Measurements from ENCODE around the gene MARCHF10.

Gene MARCHF10

DNA sequence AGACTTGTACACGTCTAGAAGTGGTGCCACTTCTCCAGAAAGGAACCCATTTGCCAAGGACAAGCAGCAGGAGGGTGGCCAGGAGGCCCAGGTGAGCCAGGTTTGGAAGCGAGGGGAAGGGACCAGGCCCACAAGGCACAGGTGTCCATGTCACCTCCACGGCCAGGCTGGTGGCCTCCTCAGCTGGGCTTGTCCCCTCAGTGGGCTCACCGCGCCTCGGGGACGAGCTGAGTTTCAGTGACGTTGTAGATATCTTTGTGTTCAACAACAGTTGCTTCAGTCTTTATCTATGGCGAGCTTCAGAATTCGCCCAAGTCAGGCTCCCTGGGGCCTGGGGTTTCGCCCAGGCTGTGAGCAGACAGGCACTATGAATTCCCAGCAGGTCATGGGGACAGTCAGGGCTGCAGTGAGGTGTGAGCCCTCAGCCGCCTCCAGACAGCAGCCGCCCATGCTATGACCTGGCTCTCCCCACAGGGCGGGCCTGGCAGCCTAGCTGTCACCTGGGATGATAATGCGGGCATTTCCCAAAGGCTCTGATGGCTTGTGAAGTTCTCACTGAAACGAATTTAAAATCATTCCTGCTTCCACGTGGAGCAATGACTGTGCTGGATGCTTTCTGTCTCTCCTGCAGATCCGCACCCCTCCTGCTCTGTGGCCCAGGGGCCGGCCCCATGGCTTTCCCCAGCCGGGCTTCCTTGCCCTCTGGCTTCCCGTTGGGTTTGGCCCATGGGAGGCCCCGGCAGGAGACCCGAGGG, 91.1 kb downstream of the MARCHF10 start:
- Histone ChIP-seq H3K9ac (ENCODE audit: low read depth, low read length) (no peak overlapping the region), H3K4me1 (ENCODE audit: insufficient read depth, low read length) (peaks cover 7% of the 10 kb centered on the region), H3K9me3 (ENCODE audit: control insufficient read depth, insufficient read depth, low read length) (no peaks in the 10 kb centered on the region)

DNA sequence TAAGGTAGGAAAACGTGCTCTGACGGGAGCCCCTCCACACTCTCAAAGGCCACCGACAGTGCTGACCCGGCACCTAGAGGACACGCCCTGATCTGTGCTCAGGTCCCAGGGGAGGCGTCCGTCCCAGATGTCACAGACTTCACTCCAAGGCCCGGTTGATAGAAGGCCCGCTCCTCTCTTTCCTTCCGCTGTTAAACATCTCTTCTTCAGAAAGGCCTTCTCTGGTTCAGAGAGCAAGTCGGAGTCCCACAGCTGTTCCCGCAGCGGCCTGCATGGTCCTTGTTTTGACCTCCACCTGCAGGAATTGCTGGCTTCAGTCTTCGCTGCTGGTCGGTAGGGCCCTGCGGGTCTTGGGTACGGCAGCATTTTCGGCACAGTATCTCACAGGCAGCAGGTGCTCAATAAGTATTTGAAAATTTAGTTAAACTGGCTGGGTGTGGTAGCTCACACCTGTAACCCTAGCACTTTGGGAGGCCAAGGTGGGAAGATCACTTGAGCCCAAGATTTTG, 92.2 kb downstream of the MARCHF10 start:
- peaks cover 7% of the 10 kb centered on the region for H3K4me1 ChIP-seq (ENCODE audit: insufficient read depth, low read length)
- H3K9ac ChIP-seq (ENCODE audit: low read depth, low read length), result no peak overlapping the region
- H3K36me3 ChIP-seq (ENCODE audit: insufficient read depth, low read length), result no peaks in the 10 kb centered on the region
- no peaks in the 10 kb centered on the region for H3K9me3 ChIP-seq (ENCODE audit: control insufficient read depth, insufficient read depth, low read length)

More for the DNA sequence above, 91.1 kb downstream of the MARCHF10 start:
- no peaks in the 10 kb centered on the region for H3K36me3 ChIP-seq (ENCODE audit: insufficient read depth, low read length)

GRCh38 chr17:62714016-62714777, 93.9 kb downstream of the MARCHF10 start:
- Histone ChIP-seq H3K4me1 (ENCODE audit: insufficient read depth, low read length) (no peaks in the 10 kb centered on the region), H3K9ac (ENCODE audit: low read depth, low read length) (no peak overlapping the region)

GRCh38 chr17:62713086-62713881, 94.8 kb downstream of the MARCHF10 start:
- Histone ChIP-seq H3K36me3 (ENCODE audit: insufficient read depth, low read length) (no peaks in the 10 kb centered on the region), H3K4me1 (ENCODE audit: insufficient read depth, low read length) (no peaks in the 10 kb centered on the region), H3K9me3 (ENCODE audit: control insufficient read depth, insufficient read depth, low read length) (peaks cover 8% of the 10 kb centered on the region; the same call in 1 of the 2 replicates), H3K9ac (ENCODE audit: low read depth, low read length) (no peak overlapping the region)

More at GRCh38 chr17:62714016-62714777, 93.9 kb downstream of the MARCHF10 start:
- Histone ChIP-seq H3K9me3 (ENCODE audit: control insufficient read depth, insufficient read depth, low read length) (no peaks in the 10 kb centered on the region), H3K36me3 (ENCODE audit: insufficient read depth, low read length) (no peaks in the 10 kb centered on the region)

DNA sequence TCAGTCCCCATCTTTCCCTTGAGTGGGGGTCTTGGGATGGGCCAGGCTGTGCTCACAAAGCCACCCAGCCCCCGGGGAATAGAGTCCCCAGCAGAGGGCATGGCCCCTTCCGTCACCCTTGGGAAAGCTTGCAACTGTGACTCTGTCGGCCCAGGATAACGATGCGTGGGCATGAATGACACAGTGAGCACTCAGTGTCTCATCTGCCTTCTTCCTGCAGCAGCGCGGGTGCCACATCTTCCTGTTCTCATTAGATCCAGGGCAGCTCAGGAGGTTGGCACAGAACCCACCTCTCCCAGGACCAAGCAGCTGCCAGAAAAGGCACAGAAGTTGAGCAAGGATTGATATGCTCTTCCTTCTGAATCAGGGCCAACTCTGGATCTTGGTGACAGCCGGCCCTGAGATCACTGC, 95.9 kb downstream of the MARCHF10 start:
- Histone ChIP-seq H3K36me3 (ENCODE audit: insufficient read depth, low read length) (no peaks in the 10 kb centered on the region), H3K4me1 (ENCODE audit: insufficient read depth, low read length) (no peaks in the 10 kb centered on the region), H3K9me3 (ENCODE audit: control insufficient read depth, insufficient read depth, low read length) (peaks cover 10% of the 10 kb centered on the region; the same call in 1 of the 2 replicates), H3K9ac (ENCODE audit: low read depth, low read length) (no peak overlapping the region)

DNA sequence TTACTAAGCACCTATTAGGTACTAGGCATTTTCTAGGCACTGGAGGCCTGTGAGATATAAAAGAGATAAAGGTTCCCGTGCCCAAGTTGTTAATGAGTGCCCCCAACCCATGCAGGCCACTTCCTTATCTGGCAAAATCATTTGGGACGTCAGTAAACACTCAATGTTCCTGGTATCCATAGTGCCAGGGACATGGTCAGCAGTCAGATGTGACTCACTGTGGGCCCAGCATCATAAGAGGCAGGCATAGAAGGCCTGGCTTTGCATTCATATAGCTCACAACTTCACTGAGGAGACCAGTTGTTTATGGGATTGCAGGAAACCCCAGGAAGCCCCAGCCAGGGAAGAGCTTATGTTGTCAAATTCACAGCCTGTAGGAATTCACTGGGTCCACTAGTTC, 99.5 kb downstream of the MARCHF10 start:
- Histone ChIP-seq H3K4me1 (ENCODE audit: insufficient read depth, low read length) (peaks cover 8% of the 10 kb centered on the region), H3K9ac (ENCODE audit: low read depth, low read length) (no peak overlapping the region), H3K9me3 (ENCODE audit: control insufficient read depth, insufficient read depth, low read length) (peaks cover 10% of the 10 kb centered on the region; the same call in 1 of the 2 replicates), H3K36me3 (ENCODE audit: insufficient read depth, low read length) (no peaks in the 10 kb centered on the region)

- H3K4me1 ChIP-seq (ENCODE audit: insufficient read depth, low read length), result peaks cover 12% of the 10 kb centered on the region
- H3K9ac ChIP-seq (ENCODE audit: low read depth, low read length), result no peak overlapping the region
- no peaks in the 10 kb centered on the region for H3K36me3 ChIP-seq (ENCODE audit: insufficient read depth, low read length)
- peaks cover 10% of the 10 kb centered on the region; the same call in 1 of the 2 replicates for H3K9me3 ChIP-seq (ENCODE audit: control insufficient read depth, insufficient read depth, low read length)
Measured at GRCh38 chr17:62707425-62707739, 100.7 kb downstream of the MARCHF10 start.

DNA sequence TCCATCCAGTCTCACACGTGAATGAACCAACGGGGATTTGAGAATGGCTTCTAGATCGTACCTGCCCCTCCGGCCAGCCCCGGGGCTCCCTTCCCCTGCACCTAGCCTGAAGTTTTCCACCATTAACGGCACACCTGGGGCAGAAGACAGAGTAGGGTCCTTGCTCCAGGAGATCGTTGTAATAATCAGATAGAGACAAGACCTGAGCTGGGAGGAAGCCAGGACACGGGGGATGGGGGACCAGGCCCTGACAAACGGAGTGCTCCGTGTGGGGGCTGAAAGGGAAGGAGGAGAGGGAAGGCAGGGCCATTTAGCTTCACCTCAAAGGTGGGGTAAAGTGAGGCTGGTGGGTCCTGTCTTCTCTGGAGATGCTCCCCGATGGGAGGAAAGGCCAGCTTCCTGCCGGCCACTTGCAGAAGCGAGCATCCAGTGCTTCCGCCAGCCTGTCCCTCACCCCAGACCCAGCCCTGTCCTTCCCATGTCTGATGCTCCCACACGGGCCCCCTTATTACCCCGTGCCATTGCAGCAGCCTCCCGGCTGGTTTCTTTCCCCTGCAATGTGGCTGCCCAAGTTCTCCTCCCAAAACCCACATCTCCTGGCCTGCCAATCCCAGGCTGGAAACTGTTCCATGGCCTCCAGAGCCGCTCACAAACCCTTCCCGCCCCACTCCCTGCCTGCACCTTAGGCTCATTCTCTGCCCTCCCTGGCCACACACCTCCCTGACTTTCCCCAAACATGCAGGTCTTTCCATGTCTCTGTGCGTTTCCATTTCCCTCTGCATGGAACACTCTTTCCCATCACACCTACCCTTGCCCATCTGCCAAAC, 101.3 kb downstream of the MARCHF10 start:
- 0 out of 2 replicates have a peak overlapping the region, but pooled peaks have one; percentile 78 for H3K9ac ChIP-seq (ENCODE audit: low read depth, low read length)
- peaks cover 10% of the 10 kb centered on the region; the same call in 1 of the 2 replicates for H3K9me3 ChIP-seq (ENCODE audit: control insufficient read depth, insufficient read depth, low read length)
- H3K4me1 ChIP-seq (ENCODE audit: insufficient read depth, low read length), result peaks cover 12% of the 10 kb centered on the region
- H3K36me3 ChIP-seq (ENCODE audit: insufficient read depth, low read length), result no peaks in the 10 kb centered on the region

GRCh38 chr17:62705778-62706597, 102.1 kb downstream of the MARCHF10 start:
- H3K36me3 ChIP-seq (ENCODE audit: insufficient read depth, low read length), result no peaks in the 10 kb centered on the region
- peaks cover 12% of the 10 kb centered on the region for H3K4me1 ChIP-seq (ENCODE audit: insufficient read depth, low read length)
- H3K9me3 ChIP-seq (ENCODE audit: control insufficient read depth, insufficient read depth, low read length), result peaks cover 10% of the 10 kb centered on the region; the same call in 1 of the 2 replicates
- peak overlapping the region; percentile 78 for H3K9ac ChIP-seq (ENCODE audit: low read depth, low read length)

DNA sequence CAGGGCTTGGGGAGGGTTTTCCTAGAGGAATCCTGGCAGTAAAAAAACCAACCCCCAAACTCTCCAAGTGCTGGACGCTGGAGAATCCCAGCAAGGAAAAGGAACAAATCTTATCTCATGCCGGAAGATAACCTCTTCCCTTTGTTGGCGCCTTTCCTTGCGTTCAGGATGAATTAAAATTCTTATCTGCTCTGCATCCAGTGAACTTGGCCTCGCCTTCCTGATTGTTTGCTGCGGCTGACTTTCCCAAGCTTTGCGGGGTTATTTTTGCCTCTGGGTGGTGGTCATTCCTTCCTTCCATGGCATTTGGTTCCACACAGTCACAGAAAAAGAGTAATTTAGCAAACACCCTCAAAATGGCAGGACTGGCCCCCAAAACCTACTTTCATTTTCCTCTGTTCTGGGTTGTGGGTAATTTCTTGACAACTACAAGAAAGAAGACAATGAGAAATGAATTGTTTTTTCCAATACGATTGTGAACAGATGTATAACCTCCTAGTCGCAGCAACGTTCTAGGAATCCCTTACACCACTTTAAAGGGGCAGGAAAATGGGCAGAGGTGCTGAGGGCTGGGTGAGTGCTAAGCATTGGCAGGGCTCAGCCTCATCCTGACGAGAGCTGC, 102.8 kb downstream of the MARCHF10 start:
- Histone ChIP-seq H3K4me1 (ENCODE audit: insufficient read depth, low read length) (peaks cover 12% of the 10 kb centered on the region), H3K9me3 (ENCODE audit: control insufficient read depth, insufficient read depth, low read length) (peaks cover 10% of the 10 kb centered on the region; the same call in 1 of the 2 replicates), H3K36me3 (ENCODE audit: insufficient read depth, low read length) (no peaks in the 10 kb centered on the region), H3K9ac (ENCODE audit: low read depth, low read length) (peak overlapping the region; percentile 78)

GRCh38 chr17:62704381-62704971, 103.6 kb downstream of the MARCHF10 start:
- H3K36me3 ChIP-seq (ENCODE audit: insufficient read depth, low read length), result no peaks in the 10 kb centered on the region
- peaks cover 12% of the 10 kb centered on the region for H3K4me1 ChIP-seq (ENCODE audit: insufficient read depth, low read length)
- peak overlapping the region; percentile 78 for H3K9ac ChIP-seq (ENCODE audit: low read depth, low read length)
- H3K9me3 ChIP-seq (ENCODE audit: control insufficient read depth, insufficient read depth, low read length), result peaks cover 10% of the 10 kb centered on the region; the same call in 1 of the 2 replicates

GRCh38 chr17:62703776-62704380, 104.2 kb downstream of the MARCHF10 start:
- peak overlapping the region; percentile 78 for H3K9ac ChIP-seq (ENCODE audit: low read depth, low read length)
- H3K9me3 ChIP-seq (ENCODE audit: control insufficient read depth, insufficient read depth, low read length), result peaks cover 7% of the 10 kb centered on the region; the same call in 1 of the 2 replicates
- peaks cover 12% of the 10 kb centered on the region for H3K4me1 ChIP-seq (ENCODE audit: insufficient read depth, low read length)
- no peaks in the 10 kb centered on the region for H3K36me3 ChIP-seq (ENCODE audit: insufficient read depth, low read length)
